RCC 7860 (cell line): ENCODE results near the gene CDC42SE1.
A peak's percentile ranks its signal among the peaks of the same experiment; 100 is the strongest.

ENCODE experiments used
- DNase-seq: peaks from one replicate; pipeline ENCODE4 v3.0.0-alpha.2; 2015; ENCODE audit warnings: low spot score
- FAIRE-seq: peaks from 2 replicates; lab custom pipeline; 2012; peaks lifted over from hg19 to GRCh38; lab: Jason Lieb, UNC

Gene CDC42SE1

GRCh38 chr1:151009674-151010345, 49.6 kb downstream of the CDC42SE1 start:
- no peak for DNase-seq
- no peak for FAIRE-seq

- peak; percentile 51 for DNase-seq
- FAIRE-seq = no peak
Observed at GRCh38 chr1:151009206-151009587, 50.2 kb downstream of the CDC42SE1 start.

- FAIRE-seq (no peak), DNase-seq (peak; percentile 91)
Observed at GRCh38 chr1:151008244-151009205, 50.9 kb downstream of the CDC42SE1 start, which contains the start of gene PRUNE1. Gene PRUNE1 (plus strand): TSS chr1:151008449. CDS start chr1:151008633, 184 bp downstream.

GRCh38 chr1:151007853-151008243, 51.6 kb downstream of the CDC42SE1 start:
- DNase-seq = no peak
- FAIRE-seq = no peak

- peak; percentile 78 for DNase-seq
Observed at GRCh38 chr1:151006327-151007052, 52.9 kb downstream of the CDC42SE1 start, which contains the start of gene MINDY1. Gene MINDY1 (minus strand): TSS chr1:151006902. CDS start chr1:151002617, 4,285 bp downstream.

GRCh38 chr1:151005729-151006319, 53.6 kb downstream of the CDC42SE1 start:
- FAIRE-seq = no peak
- DNase-seq = no peak

More at GRCh38 chr1:151006327-151007052, 52.9 kb downstream of the CDC42SE1 start, which contains the start of gene MINDY1:
- FAIRE-seq = peak; percentile 24

GRCh38 chr1:151003180-151003579, 56.2 kb downstream of the CDC42SE1 start:
- DNase-seq = no peak
- FAIRE-seq = no peak

GRCh38 chr1:151002611-151003010, 56.8 kb downstream of the CDC42SE1 start:
- FAIRE-seq (no peak), DNase-seq (no peak)

GRCh38 chr1:151002051-151002450, 57.4 kb downstream of the CDC42SE1 start:
- DNase-seq = no peak
- FAIRE-seq = no peak

- no peak for FAIRE-seq
- no peak for DNase-seq
Observed at GRCh38 chr1:151001602-151002001, 57.8 kb downstream of the CDC42SE1 start.
